K562 (cell line): ENCODE results near the gene TENT5A. TPM values are rescaled to one million over a fixed set of nuclear protein-coding genes. Genes with fewer than 3 reads are reported as not detected.

Experiments
- ATAC-seq: fragments of 200-7000 bp; cut with Tn5 transposase; 3 replicates; pipeline ENCODE4 v1.9.1; 2020; ENCODE audit warnings: moderate library complexity
- BruUV-seq: library from RNA; stranded (reverse); fragments of 400-500 nt; replicated peaks from 2 replicates; lab custom pipeline; 2021; lab: Mats Ljungman, UMichigan
- CTCF ChIA-PET: fragments of 300-600 bp; formaldehyde crosslinking; extraction: SDS; loops from one replicate; lab custom pipeline; 2021; ENCODE audit warnings: low intra/inter-chr PET ratio; lab: Yijun Ruan, JAX
- POLR2A ChIA-PET: fragments of 300-600, 350-650 bp; sonication (Branson Sonifier 250); formaldehyde crosslinking; extraction: SDS; loops from one replicate; lab custom pipeline; 2021; ENCODE audit warnings: antibody characterized with exemption, inconsistent platforms; lab: Yijun Ruan, JAX
- DNase-seq, 4 experiments: peaks; one replicate each; pipeline versions ENCODE4 v3.0.0 to v3.0.0-alpha.2; 2011 to 2018; ENCODE audit warnings: low spot score in 3 of 4, mixed read lengths in 3 of 4; ENCODE audit errors: extremely low read depth in 1 of 4
- FAIRE-seq: peaks from 2 replicates; lab custom pipeline; 2011; peaks lifted over from hg19 to GRCh38; lab: Jason Lieb, UNC
- H2AFZ ChIP-seq: 2 replicates; pipeline ENCODE4 v1.6.0; 2011; ENCODE audit warnings: low read depth, low read length, control low read depth, inconsistent platforms
- H3K27ac ChIP-seq: fragments of 200-600 bp; 3 replicates; pipeline ENCODE4 v1.8.0; 2011; ENCODE audit warnings: low read depth, mild to moderate bottlenecking, control low read depth, inconsistent platforms, low read length, moderate library complexity, mixed read lengths; ENCODE audit errors: extremely low read depth
- H3K27me3 ChIP-seq, 2 experiments: fragments of 300-600 bp in 1 of 2; 2 replicates in 1 of 2; 3 replicates in 1 of 2; pipeline versions ENCODE4 v1.6.0 to v1.8.0; 2011; ENCODE audit warnings: inconsistent platforms in 2 of 2, low read length in 2 of 2, mild to moderate bottlenecking in 1 of 2, mixed read lengths in 1 of 2, moderate library complexity in 1 of 2; ENCODE audit not compliant: control insufficient read depth in 2 of 2, insufficient read depth in 2 of 2
- H3K36me3 ChIP-seq: fragments of 300-600 bp; 3 replicates; pipeline ENCODE4 v1.8.0; 2011; ENCODE audit warnings: mild to moderate bottlenecking, low read length, inconsistent platforms; ENCODE audit not compliant: control insufficient read depth, insufficient read depth
- H3K4me1 ChIP-seq, 2 experiments: fragments of 200-600 bp in 1 of 2; replicated peaks in 1 of 2; 2 replicates in 1 of 2; 3 replicates in 1 of 2; pipeline versions ENCODE4 v1.5.1 to v1.8.0; 2011; ENCODE audit warnings: inconsistent platforms in 2 of 2, low read length in 2 of 2, mild to moderate bottlenecking in 1 of 2, mixed read lengths in 1 of 2, moderate library complexity in 1 of 2; ENCODE audit not compliant: control insufficient read depth in 2 of 2, insufficient read depth in 2 of 2
- H3K4me2 ChIP-seq: 2 replicates; pipeline ENCODE4 v1.6.1; 2011; ENCODE audit warnings: low read length, control low read depth, inconsistent platforms, mixed read lengths; ENCODE audit not compliant: insufficient read depth
- H3K4me3 ChIP-seq: fragments of 200-600 bp; sonication (generic), shearing (Covaris generic); 2 replicates; pipeline ENCODE4 v1.5.1; 2016; ENCODE audit warnings: control low read depth, inconsistent platforms
- H3K79me2 ChIP-seq: fragments of 200-600 bp; 3 replicates; pipeline ENCODE4 v1.8.0; 2011; ENCODE audit warnings: low read length, inconsistent platforms; ENCODE audit not compliant: control insufficient read depth, insufficient read depth
- H3K9ac ChIP-seq, 2 experiments: 2 replicates each; pipeline versions ENCODE4 v1.6.0 to v1.6.1; 2011; ENCODE audit warnings: low read depth in 2 of 2, low read length in 2 of 2, control low read depth in 1 of 2, inconsistent platforms in 1 of 2, mild to moderate bottlenecking in 1 of 2, mixed read lengths in 1 of 2; ENCODE audit not compliant: insufficient read depth in 1 of 2
- H3K9me1 ChIP-seq: one replicate; pipeline ENCODE4 v1.6.0; 2011; ENCODE audit warnings: inconsistent platforms, mild to moderate bottlenecking, low read length, moderate library complexity; ENCODE audit not compliant: control insufficient read depth, insufficient read depth
- H3K9me3 ChIP-seq: replicated peaks from 2 replicates; pipeline ENCODE4 v1.5.1; 2011; ENCODE audit warnings: low read depth, low read length, inconsistent platforms; ENCODE audit not compliant: control insufficient read depth, insufficient read depth
- H4K20me1 ChIP-seq: replicated peaks from 2 replicates; pipeline ENCODE4 v1.6.1; 2011; ENCODE audit warnings: low read length, inconsistent platforms, mixed read lengths; ENCODE audit not compliant: control insufficient read depth, insufficient read depth
- HIVEP1 ChIP-seq: fragments of 250-450 bp; sonication (Bioruptor Pico); IDR thresholded peaks from 2 replicates; pipeline ENCODE4 v1.4.0; 2020; ENCODE audit warnings: mild to moderate bottlenecking
- KLF16 ChIP-seq: IDR thresholded peaks from 2 replicates; pipeline ENCODE4 v1.6.1; 2016; ENCODE audit warnings: antibody characterized with exemption
- MAFK ChIP-seq: IDR thresholded peaks from 2 replicates; pipeline ENCODE4 v1.6.1; 2011; ENCODE audit warnings: low read length, improper control_type of control experiment
- MCM7 ChIP-seq, 2 experiments: fragments of 450-650 bp; IDR thresholded peaks; 2 replicates each; pipeline ENCODE4 v1.6.1; 2016 to 2018
- NFIC ChIP-seq: fragments of 450-650 bp; IDR thresholded peaks from 2 replicates; pipeline ENCODE4 v1.6.1; 2017; ENCODE audit warnings: mild to moderate bottlenecking, inconsistent platforms
- PCBP2 ChIP-seq: fragments of 200-400 bp; formaldehyde crosslinking; IDR thresholded peaks from 2 replicates; pipeline ENCODE4 v1.6.1; 2018; ENCODE audit warnings: low read length, low read depth, mild to moderate bottlenecking, moderate library complexity; ENCODE audit not compliant: poor library complexity, severe bottlenecking
- SMAD2 ChIP-seq: fragments of 150-350 bp; IDR thresholded peaks from 2 replicates; pipeline ENCODE4 v1.6.1; 2014; ENCODE audit warnings: low read depth, mild to moderate bottlenecking, low read length
- TRIM28 ChIP-seq: fragments of 450-650 bp; IDR thresholded peaks from 2 replicates; pipeline ENCODE4 v1.6.1; 2017
- WGBS: fragments of 100-300 bp; shearing (Covaris generic); methylation state at CpG from one replicate; pipeline ENCODE4 v1.1.6; 2016; ENCODE audit warnings: low coverage, mixed read lengths; ENCODE audit not compliant: insufficient coverage; ENCODE audit errors: missing lambda C conversion rate; 5-methylcytosine and 5-hydroxymethylcytosine counted together
- in situ Hi-C: fragments of 300-500 bp; cut with MboI; formaldehyde crosslinking; loops from 4 replicates; pipeline ENCODE4 v1.15.0; 2018; ENCODE audit warnings: inconsistent platforms, mixed read lengths
- intact Hi-C: fragments of 100-400 bp; cut with micrococcal nuclease; formaldehyde crosslinking; loops from 2 replicates; pipeline ENCODE4 v1.14.2; 2022
- polyA plus RNA-seq, 8 experiments: library from polyadenylated mRNA; depleted of rRNA in 4 of 8; stranded (reverse) in 5 of 8; unstranded in 3 of 8; fragments of >200 nt; fragmentation: Nextera tagmentation in 2 of 8; fragmentation: Illumina TruSeq in 1 of 8; extraction: Ambion mirVana in 2 of 8; extraction: Trizol in 1 of 8; gene quantifications; 2 replicates each; pipeline versions ENCODE4 v1.2.1 to v1.2.3, GENCODE V29; 2011 to 2014; ENCODE audit warnings: inconsistent platforms in 1 of 8, missing spikeins in 1 of 8
- total RNA-seq, 7 experiments: library from RNA; depleted of rRNA in 6 of 7; stranded (reverse); fragments of >200 nt in 6 of 7; fragmentation: Illumina TruSeq in 2 of 7; extraction: Trizol in 2 of 7; gene quantifications; 2 replicates each; pipeline versions ENCODE4 v1.2.1 to v1.2.3, GENCODE V29; 2011 to 2021; ENCODE audit warnings: low replicate concordance in 1 of 7
- TF ChIP-seq, protein P1 (sequence below): fragments of 250-450 bp; sonication (Bioruptor Pico); IDR thresholded peaks from 2 replicates; pipeline ENCODE4 v1.5.0; 2021
- TF ChIP-seq, protein P2 (sequence below): fragments of 450-650 bp; formaldehyde crosslinking; IDR thresholded peaks from 2 replicates; pipeline ENCODE4 v1.4.0; 2020; ENCODE audit warnings: mild to moderate bottlenecking, moderate library complexity

TENT5A gene
- total and polyA plus RNA-seq, 9 of the 15 experiments (the other 6 are each of a cell fraction or from before 2014, with no cell fraction given) = 0.77 to 2.3 (median 1.3) TPM

DNA sequence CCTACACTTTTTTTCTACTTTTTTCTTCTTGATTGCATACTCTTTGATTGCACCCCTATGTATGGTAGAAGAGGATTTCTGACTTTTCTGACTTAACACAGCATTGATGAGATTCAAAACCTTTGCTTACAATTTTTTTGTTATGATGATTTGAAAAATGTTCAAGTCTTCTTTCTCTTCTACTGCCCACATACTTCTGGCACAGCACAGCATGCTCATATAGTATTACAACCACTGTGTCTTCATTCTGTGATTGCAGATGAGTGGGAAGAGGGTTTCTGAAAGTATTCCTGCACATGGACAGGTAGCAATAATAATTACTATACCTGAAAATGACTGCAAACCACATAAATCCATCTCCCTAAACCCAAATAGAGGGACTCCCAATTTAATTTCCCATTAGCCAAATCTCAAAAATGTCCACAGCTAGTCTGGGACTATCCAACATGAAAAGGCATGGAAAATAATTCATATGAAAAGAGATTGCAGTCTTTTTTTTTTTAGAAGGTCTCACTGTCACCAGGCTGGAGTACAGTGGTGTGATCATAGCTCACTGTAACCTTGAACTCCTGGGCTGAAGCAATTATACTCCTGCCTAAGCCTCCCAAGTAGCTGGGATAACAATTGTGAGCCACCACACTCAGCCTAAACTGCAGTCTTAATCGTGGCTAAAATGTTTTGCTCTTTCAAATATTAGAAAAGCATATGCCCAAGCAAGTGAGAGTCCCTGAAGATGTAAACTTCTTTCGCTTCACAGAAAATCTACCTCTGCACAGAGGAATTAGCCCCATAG, 15.9 kb upstream of the TENT5A start:
- in situ Hi-C loops = no loop called here

More for the DNA sequence above, 15.9 kb upstream of the TENT5A start:
- H3K4me3 ChIP-seq = no peak overlapping the region
- DNase-seq (no peak), ATAC-seq (no peak), FAIRE-seq (no peak)
- no peak overlapping the region for H2AFZ ChIP-seq
- H3K9me3 ChIP-seq = no peaks in the 10 kb centered on the region
- H3K4me2 ChIP-seq = no peak overlapping the region
- no peaks in the 10 kb centered on the region for H3K79me2 ChIP-seq
- WGBS = 0% methylated on average over 2 of the region's 2 CpGs
- H3K36me3 ChIP-seq = no peaks in the 10 kb centered on the region
- no TSS peak for BruUV-seq
- H3K27ac ChIP-seq = no peak overlapping the region
- H3K27me3 ChIP-seq = no peaks in the 10 kb centered on the region
- no peak overlapping the region for H3K9ac ChIP-seq
- no peaks in the 10 kb centered on the region for H3K9me1 ChIP-seq
- POLR2A ChIA-PET = interaction anchor here (0.6 kb wide), 2 partner anchors 12 to 1010 kb away, joined by 3 read pairs; no protein-coding TSS in a partner anchor
- no peaks in the 10 kb centered on the region for H4K20me1 ChIP-seq
- TF ChIP-seq PCBP2 = no peak
- TF ChIP-seq, protein P1, sequence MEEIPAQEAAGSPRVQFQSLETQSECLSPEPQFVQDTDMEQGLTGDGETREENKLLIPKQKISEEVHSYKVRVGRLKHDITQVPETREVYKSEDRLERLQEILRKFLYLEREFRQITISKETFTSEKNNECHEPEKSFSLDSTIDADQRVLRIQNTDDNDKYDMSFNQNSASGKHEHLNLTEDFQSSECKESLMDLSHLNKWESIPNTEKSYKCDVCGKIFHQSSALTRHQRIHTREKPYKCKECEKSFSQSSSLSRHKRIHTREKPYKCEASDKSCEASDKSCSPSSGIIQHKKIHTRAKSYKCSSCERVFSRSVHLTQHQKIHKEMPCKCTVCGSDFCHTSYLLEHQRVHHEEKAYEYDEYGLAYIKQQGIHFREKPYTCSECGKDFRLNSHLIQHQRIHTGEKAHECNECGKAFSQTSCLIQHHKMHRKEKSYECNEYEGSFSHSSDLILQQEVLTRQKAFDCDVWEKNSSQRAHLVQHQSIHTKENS (CRISPR knock-in tag) = no peak
- no peak for TF ChIP-seq NFIC
- no peak for TF ChIP-seq HIVEP1 (CRISPR knock-in tag)
- TF ChIP-seq, protein P2, sequence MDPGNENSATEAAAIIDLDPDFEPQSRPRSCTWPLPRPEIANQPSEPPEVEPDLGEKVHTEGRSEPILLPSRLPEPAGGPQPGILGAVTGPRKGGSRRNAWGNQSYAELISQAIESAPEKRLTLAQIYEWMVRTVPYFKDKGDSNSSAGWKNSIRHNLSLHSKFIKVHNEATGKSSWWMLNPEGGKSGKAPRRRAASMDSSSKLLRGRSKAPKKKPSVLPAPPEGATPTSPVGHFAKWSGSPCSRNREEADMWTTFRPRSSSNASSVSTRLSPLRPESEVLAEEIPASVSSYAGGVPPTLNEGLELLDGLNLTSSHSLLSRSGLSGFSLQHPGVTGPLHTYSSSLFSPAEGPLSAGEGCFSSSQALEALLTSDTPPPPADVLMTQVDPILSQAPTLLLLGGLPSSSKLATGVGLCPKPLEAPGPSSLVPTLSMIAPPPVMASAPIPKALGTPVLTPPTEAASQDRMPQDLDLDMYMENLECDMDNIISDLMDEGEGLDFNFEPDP (CRISPR knock-in tag) = no peak
- no peak for TF ChIP-seq MAFK
- no peak for TF ChIP-seq SMAD2
- TF ChIP-seq MCM7 (IDR thresholded peaks at IDR 0.05) = no peak
- TF ChIP-seq KLF16 = no peak
- TF ChIP-seq TRIM28 = no peak
- CTCF ChIA-PET = interaction anchor here (0.6 kb wide), 1 partner anchor 596 kb away, joined by 4 read pairs; no protein-coding TSS in a partner anchor
- H3K4me1 ChIP-seq = no peaks in the 10 kb centered on the region
- intact Hi-C loops = no loop called here
